WI38 (cell line): Measurements from ENCODE around the gene DPH2.

ENCODE experiments used
- H3K4me3 ChIP-seq: 2 replicates; pipeline ENCODE4 v1.5.1; 2011; ENCODE audit warnings: low read depth, mild to moderate bottlenecking, control low read depth, low read length
- CTCF ChIP-seq: IDR thresholded peaks from 2 replicates; pipeline ENCODE4 v1.5.1; 2012; ENCODE audit warnings: low read depth, mild to moderate bottlenecking, control low read depth, low read length

Gene DPH2

DNA sequence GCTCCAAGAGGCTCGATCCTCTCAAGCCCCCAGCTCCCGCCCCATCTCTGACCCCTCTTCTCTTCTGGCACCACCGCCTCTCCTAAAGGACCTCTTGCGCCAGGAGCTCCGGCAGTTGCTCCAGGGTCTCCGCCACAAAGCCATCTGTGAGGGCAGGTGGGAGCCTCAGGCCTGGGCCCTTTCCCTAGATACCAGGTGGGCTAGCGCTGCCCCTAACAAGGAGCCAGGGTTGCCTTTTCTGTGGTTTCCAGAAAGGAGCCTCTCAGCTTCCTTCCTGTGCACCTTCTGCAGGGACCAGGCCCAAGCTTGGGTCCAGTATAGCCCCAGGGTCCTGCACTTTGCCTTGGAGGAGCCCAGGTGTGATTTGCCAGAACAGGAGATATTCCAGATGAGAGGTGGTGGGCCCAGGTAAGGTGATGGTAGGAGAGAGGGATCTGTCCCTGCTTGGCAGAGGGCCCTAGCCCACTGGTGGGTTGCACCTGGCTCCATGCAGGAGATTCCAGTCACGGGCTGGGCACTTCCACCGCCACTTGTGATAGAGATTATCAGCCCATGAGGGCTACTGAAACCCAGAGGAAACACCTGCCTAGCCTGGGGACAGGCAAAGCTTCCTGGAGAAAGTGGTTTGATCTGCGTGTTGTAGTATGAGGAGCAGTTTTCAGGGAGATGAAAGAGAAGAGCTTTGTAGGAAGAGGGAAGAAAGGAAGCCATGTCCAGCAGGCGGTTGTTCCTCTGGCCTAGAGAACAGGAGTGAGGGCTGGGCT, 22.6 kb downstream of the DPH2 start:
- no peak for TF ChIP-seq CTCF
- peak overlapping the region; percentile 60 for H3K4me3 ChIP-seq

- no peak overlapping the region for H3K4me3 ChIP-seq
- TF ChIP-seq CTCF: no peak
These were observed 23.6 kb downstream of the DPH2 start for GRCh38 chr1:43993206-43993914.

DNA sequence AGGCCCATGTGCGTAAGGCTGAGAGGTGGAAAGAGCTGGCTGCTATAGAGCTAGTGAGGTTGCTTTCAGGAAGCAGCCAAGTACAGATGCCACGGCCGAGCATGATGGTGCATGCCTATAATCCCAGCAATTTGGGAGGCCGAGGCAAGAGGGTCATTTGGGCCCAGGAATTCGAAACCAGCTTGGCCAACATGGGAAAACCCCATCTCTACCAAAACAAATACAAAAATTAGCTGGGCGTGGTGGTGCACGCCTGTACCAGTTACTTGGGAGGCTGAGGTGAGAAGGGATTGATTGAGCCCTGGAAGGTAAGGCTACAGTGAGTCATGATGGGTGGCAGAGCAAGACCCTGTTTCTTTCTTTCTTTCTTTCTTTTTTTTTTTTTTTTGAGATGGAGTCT, 24.3 kb downstream of the DPH2 start:
- H3K4me3 ChIP-seq: no peak overlapping the region
- no peak for TF ChIP-seq CTCF

DNA sequence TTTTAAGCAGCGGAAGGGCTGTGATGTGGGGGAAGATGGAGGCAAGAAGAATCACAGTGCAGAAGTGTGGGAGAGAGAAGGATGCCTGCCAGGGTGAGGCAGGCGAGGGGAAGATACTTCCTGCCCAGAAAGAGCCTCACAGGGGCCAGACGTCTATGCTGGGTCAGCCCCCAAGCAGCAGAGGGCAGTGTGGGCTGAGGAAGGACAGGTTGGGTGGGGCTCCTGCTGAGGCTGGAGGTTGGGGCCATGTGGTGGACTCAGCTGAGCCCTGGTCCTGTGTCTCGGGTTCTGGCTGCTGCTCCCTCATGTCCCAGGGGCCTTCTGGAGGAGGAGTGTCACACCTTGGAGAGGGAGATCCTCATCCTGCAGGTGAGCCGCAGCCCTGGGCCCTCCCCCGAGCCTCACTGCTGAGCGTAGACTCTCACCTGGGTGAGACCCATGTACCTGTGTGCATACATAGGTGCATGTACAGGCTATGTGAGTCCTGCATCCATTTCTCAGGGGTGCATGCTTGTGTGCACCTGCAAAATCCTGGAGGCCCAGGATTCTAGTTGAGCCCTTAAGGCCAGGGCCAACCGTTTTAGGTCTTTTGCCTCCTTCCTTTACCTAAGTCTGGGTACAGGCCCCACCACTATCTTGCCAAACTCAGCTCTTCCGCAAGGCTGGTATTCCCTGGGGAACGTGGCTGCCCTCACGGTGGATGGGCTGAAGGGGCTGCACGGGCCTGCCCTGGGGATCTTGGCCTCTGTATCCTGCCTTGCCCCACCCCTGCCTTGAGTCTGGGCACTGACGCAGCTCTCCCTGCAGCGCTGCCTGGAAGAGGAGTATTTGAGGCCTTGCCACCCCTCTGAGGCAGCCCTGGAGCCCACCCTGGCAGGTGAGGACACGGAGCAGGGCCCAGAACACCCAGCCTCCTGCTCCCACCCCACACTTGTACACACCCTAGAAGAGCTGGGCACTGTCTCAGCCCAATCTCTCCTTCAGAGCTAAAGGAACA, 25.3 kb downstream of the DPH2 start:
- 0 out of 2 replicates have a peak, but pooled peaks have one; percentile 13 for TF ChIP-seq CTCF
- H3K4me3 ChIP-seq: no peak overlapping the region

DNA sequence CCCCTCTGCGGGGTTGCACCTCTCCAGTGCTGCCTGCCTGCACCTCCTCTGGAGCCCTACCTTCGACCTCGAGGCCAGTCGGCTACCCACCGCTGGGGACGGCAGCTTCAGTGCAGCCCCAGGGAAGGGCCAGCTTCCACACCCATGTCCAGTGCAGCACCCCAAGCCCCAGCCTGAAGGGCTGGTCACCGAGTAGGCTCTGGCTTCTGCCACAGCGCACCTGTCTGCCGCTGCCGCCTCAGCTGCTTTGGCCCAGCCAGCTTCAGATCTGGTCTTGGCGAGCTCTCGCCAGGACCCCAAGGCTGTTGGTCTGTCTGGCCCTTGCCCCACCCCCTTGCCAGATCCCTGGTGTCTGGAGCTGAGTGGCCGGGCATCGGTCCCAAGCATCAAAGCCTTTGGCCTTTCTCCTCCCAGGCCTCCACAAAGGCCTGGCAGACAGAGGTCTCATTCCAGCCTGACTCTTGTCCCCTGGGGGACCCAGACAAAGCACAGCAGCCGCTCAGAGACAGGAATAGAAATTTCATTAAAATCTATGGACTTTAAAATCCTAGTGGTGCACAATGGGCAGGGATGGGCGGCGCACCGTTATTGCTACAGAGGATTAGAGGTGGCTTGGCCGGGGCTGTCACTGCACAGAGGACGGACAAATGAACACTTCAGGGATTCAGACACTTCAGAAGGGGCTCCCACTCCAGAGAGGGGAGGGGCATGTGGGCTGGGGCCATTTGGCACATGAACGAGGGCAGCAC, 26.3 kb downstream of the DPH2 start:
- TF ChIP-seq CTCF: no peak

DNA sequence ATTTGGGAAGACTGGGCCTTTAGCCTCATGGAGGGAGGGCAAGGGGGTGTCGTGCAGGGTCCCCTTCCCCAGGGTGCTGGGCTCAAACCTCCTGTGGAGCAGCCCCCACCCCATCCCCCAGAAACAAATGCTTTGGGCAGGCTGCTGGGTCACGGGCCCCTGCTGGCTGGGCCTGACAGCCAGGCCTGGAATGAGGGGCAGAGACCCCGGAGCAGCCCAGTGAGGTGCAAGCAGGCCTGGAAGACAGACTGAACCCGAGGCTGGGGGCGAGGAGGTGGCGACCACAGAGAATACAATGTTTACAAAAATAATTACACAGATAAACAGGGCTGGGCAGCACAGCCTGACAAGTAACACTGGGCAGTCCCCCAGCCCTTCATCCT, 26.9 kb downstream of the DPH2 start:
- no peak for TF ChIP-seq CTCF
- H3K4me3 ChIP-seq: no peak overlapping the region

More for the DNA sequence above, 26.3 kb downstream of the DPH2 start:
- H3K4me3 ChIP-seq: no peak overlapping the region
